GM19324 (cell line): Measurements from ENCODE around the gene DPRX.
"Not testable (repeated sequence)": the region's sequence is repeated elsewhere in the genome, so short reads cannot be mapped to it uniquely, and the experiment has no call there.

ENCODE experiments used
- ATAC-seq: cut with Tn5 transposase; IDR thresholded peaks from one replicate; pipeline ENCODE4 v1.9.1; 2021; ENCODE audit warnings: mild to moderate bottlenecking, moderate library complexity; ENCODE audit not compliant: unreplicated experiment, low FRiP score

The DPRX gene

GRCh38 chr19:53644061-53644816 lies 12.4 kb downstream of the DPRX start:
- ATAC-seq = no peak

- no peak for ATAC-seq
Observed at GRCh38 chr19:53646144-53646543, 14.3 kb downstream of the DPRX start.

DNA sequence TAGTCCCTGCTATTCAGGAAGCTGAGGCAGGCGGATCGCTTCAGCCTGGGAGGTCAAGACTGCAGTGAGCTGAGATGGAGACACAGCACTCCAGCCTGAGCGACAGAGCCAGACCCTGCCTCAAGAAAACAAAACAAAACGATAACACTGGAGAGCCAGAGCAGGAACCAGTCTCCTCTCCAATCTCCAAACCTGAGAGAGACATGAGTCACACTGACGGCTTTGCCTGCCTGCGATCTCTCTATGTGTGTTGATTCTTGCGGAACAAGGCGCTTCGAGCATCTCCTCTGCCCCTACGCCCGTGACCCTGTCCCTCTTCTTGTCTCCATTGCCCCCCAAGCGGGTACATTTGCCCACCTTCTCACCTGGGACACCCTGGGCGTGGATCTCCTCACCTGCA lies 15.6 kb downstream of the DPRX start:
- ATAC-seq = no peak

DNA sequence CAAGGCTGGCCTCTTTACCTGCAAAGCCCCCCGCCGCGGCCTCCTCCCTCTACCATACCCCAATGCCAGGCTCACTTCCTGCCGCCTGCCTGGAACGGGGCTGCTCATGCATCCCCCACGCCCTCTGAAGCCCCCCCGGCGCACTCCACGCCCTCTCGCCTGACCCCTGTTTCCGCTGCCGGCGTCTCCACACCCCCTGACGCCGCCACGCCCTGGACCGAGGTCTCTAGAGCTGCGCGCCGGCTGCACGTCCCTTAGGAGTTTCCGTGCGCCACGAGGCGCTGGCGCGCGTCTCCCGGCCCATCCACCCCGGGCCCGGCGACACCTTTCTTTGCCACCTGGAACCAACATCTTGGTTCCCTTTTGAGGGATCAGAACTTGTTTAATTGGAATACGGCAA lies 16.0 kb downstream of the DPRX start:
- no peak for ATAC-seq

DNA sequence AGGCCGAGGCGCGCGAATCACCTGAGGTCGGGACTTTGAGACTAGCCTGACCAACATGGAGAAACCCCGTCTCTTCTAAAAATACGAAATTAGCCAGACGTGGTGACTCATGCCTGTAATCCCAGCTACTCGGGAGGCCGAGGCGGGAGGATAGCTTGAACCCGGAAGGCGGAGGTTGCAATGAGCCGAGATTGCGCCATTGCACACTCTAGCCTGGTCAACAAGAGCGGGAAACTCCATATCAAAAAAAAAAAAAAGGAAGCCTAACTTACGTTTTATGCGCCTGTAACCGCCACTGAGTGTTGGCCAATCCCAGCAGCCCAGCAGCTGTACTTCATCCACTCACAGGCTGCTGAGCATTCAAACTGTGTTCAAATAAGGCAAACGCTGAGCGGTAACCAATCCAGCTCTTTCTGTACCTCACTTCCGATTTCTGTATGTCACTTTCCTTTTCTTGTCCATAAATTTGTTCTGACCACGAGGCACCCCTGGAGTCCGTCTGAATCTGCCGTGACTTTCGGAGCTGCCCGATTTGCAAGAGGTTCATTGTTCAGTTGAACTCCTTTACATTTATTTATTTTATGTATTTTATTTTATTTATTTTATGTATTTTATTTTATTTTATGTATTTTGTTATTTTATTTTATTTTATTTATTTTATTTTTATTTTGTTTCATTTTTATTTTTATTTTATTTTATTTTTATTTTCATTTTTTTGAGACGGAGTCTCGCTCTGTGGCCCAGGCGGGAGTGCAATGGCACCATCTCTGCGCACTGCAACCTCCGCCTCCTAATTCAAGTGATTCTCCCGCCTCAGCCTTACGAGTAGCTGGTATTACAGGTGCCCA lies 18.2 kb downstream of the DPRX start:
- no peak for ATAC-seq

DNA sequence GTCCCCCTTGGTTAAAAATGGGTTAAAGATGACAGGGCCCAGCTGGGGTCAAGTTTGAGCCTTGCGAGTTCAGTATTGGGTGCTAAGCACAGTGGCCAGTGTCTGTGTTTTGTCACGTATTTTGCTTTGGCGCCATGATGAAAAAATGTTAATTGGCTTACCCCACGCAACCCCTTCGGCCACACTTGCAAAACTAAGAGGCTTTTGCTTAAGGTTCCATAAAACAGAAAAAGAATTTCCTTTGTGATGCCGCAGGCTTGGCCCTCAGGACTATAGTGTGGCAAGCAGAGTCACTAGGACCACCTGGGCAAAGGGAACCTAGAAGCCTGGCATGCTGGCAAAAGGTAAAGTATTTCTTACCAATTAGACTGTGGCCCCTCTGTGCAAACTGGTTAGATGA lies 20.7 kb downstream of the DPRX start:
- ATAC-seq = no peak

DNA sequence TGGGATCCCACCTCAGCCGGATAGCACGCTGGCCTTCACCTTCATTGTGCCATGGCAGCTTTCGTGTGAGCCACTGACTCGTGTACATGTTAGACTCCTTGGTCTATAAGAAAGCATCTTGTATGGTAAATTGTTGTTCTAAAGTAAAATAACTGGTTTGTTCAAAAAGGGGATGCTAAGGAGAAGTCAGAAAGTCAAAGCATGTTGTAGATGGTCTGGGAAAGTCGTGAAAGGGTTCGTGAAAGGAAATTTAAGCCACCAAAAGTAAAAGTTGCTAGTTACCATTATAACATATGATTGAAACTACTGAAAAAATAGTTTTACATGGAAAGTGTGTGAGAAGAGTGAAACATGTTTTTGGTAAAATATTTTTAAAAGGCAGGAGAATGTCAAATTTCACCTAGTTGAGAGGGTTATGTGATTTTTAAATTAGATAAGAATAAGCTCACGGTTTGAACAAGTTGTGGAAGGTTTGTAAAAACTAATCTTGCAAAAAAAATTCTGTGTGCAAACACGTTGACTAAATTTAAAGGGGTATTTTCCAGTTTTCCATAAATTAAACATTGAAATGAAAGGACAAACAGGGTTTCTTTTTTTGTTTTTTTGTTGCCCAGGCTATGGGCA lies 23.4 kb downstream of the DPRX start:
- ATAC-seq = no peak

DNA sequence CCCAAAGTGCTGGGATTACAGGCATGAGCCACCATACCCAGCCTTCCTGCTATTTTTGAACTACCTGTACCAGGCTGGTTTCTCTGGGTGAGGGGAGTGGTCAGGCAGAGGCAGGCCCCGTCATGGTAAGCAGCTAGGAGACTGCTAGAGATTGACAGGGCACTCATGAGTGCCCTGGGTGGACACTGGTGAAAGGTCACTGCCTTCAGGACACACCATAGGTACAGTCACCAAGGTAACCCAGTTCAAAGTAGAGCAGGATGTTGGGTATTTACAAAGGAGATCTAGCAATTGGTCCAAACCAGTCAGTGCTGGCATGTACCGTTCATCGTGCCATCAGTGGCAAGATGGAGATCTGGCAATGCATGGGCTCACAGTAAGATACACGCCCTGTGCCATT lies 25.5 kb downstream of the DPRX start:
- no peak for ATAC-seq

- no peak for ATAC-seq
Observed at GRCh38 chr19:53657778-53658177, 26.0 kb downstream of the DPRX start.

DNA sequence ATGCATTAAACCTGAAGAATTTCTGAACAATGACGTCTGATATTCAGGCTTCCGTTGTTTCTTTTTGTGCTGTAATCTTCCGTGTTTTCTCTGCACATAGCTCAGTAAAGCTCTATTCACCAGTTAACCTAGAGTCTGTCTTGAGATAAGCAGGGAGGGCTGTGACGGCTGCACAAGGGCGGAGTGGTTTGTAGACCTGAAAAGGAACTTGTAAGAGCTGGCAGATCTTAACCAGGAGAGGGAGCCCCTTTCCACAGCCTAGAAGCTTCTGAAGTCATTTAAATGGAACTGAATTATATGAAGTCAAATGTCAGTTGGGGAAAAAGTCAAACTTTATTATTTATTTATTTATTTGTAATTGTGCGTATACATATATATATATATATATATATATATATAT lies 27.5 kb downstream of the DPRX start:
- no peak for ATAC-seq

GRCh38 chr19:53660584-53660983 lies 28.8 kb downstream of the DPRX start:
- no peak for ATAC-seq

DNA sequence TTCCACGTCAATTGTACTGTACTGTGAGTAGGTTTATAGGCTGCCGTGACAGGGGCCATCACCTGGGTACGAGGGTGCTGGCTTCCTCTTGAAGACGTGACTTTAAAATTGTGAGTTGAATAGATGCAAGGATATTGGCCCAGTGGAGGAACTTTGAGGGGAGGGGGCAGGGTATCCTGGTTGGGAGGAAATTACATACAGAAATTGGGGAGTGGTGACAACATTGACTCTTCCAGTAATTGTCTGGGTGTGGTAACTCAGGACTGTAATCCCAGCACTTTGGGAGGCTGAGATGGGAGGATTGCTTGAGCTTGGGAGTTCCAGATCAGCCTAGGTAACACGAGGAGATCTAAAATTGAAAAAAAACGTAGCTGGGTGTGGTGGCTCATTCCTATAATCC lies 30.4 kb downstream of the DPRX start:
- ATAC-seq = no peak

DNA sequence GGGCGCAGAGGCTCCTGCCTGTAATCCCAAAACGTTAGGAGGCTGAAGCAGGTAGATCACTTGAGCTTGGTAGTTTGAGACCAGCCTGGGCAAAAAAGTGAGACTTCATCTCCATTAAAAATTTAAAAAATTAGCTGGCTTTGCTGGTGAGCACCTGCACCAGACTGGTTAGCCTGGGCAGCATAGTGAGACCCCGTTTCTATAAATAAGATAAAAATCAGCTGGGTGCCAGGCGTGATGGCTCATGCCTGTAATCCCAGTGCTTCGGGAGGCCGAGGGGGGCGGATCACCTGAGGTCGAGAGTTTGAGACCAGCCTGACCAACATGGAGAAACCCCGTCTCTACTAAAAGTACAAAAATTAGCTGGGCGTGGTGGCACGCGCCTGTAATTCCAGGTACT lies 32.4 kb downstream of the DPRX start:
- ATAC-seq = no peak

- no peak for ATAC-seq
Observed at GRCh38 chr19:53664760-53665159, 33.0 kb downstream of the DPRX start.

GRCh38 chr19:53666331-53666730 lies 34.5 kb downstream of the DPRX start:
- not testable (repeated sequence) for ATAC-seq

DNA sequence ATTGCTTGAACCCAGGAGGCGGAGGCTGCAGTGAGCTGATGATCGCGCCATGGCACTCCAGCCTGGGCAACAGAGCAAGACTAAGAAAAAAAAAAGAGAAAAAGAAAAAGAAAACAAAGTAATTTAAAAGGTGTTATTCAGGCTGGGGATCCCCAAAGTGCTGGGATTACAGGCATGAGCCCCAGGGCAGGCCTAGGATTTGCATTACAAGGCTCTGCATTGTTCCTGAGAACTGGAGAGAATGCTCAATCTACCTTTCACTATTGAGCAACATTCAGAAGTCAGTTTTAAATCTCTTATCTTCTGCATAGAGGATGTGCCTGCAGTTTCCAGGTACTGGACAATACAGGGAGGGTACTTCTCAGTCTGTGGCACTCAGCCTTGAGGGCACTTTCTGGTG lies 37.0 kb downstream of the DPRX start:
- ATAC-seq = not testable (repeated sequence)

DNA sequence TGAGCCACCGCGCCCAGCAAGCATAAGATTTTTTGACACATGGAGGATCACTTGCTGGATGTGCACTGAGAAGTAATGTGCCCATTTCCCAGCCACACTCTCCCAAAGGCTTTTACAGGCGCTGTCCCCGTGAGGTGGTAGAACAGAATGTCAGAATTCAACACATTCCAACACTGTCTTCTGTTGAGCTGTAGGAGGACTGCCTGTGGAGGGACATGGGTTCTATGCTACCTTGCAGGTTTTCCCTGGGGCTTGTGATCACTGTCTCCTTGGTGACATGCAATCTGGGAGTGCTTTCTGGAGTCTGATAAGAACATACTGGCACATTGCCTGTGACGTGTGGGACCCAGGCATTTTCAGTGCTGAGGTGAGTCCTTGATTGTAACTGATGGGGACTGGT lies 38.5 kb downstream of the DPRX start:
- ATAC-seq = no peak

GRCh38 chr19:53671663-53672062 lies 39.9 kb downstream of the DPRX start:
- ATAC-seq = no peak
